Measurements from ENCODE around the gene STAC2. TPM values are rescaled to one million over a fixed set of nuclear protein-coding genes. Genes with fewer than 3 reads are reported as not detected.

Gene STAC2
- total and polyA plus RNA-seq, 5 donors = 2.5 to 6.9 (median 3.6) TPM

- DNase-seq (no peak), ATAC-seq (no peak)
- H3K4me3 ChIP-seq (ENCODE audit: low read length) = no peak overlapping the region
- H3K27ac ChIP-seq (ENCODE audit: low read length) = no peak overlapping the region
- H3K27me3 ChIP-seq (ENCODE audit: control insufficient read depth, insufficient read depth) = no peaks in the 10 kb centered on the region
- 65% methylated on average over 7 of the region's 7 CpGs for WGBS
- intact Hi-C loops (cut with DNase I) = loop anchor here in 2 of 4 donors (5.0 to 10.0 kb wide), 2 partner anchors 34 to 47 kb away; no protein-coding TSS in a partner anchor
- peaks cover 4% of the 10 kb centered on the region for H3K4me1 ChIP-seq (ENCODE audit: control insufficient read depth, insufficient read depth, low read length)
- H3K9me3 ChIP-seq (ENCODE audit: control insufficient read depth, low read length) = no peaks in the 10 kb centered on the region
These were observed 17.6 kb downstream of the STAC2 start for GRCh38 chr17:39208136-39208535.

DNA sequence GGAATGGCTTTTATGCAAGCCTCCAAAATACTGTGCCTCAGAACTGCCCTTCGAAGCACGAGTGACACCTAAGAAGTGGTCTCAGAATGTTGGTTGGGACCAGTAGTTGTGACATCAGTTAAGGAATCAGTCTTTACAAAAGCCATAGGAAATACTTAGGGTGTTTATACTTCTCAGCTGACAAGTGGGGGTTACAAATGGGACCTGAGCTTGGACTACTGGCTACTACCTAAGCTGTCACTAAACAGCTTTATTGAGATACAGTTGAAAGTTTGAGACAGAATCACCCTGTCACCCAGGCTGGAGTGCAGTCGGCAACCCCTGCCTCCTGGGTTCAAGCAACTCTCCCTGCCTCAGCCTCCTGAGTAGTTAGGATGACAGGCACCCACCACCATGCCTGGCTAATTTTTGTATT is 20.6 kb downstream of the STAC2 start:
- no peaks in the 10 kb centered on the region for H3K27me3 ChIP-seq (ENCODE audit: control insufficient read depth, insufficient read depth)
- H3K27ac ChIP-seq (ENCODE audit: low read length) = no peak overlapping the region
- intact Hi-C loops (cut with DNase I) = loop anchor here in 2 of 4 donors (5.0 to 10.0 kb wide), 2 partner anchors 37 to 50 kb away; no protein-coding TSS in a partner anchor
- peaks cover 7% of the 10 kb centered on the region for H3K4me1 ChIP-seq (ENCODE audit: control insufficient read depth, insufficient read depth, low read length)
- ATAC-seq (no peak), DNase-seq (no peak)
- no peaks in the 10 kb centered on the region for H3K9me3 ChIP-seq (ENCODE audit: control insufficient read depth, low read length)
- WGBS = 80% methylated on average over 3 of the region's 3 CpGs
- H3K4me3 ChIP-seq (ENCODE audit: low read length) = no peak overlapping the region

DNA sequence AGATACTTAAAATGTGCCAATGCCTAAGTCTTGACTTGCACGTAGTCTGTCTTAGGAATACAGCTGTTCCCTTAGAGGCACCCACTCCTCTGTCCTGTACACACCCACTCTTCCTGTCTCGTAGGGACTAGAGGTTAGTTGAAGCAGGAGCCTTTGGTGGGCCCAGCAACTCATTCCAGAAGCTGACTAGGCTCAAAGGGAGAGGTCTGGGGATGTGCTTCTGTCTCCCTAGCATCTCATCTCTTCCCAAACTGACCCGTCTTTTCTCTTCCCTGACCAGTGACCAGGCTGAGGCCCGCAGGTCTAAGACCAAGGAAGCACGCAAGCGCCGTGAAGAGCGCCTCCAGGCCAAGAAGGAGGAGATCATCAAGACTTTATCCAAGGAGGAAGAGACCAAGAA is 21.5 kb downstream of the STAC2 start:
- DNase-seq = no peak
- H3K9me3 ChIP-seq (ENCODE audit: control insufficient read depth, low read length) = no peaks in the 10 kb centered on the region
- ATAC-seq = no peak
- 83% methylated on average over 8 of the region's 8 CpGs for WGBS
- H3K27me3 ChIP-seq (ENCODE audit: control insufficient read depth, insufficient read depth) = no peaks in the 10 kb centered on the region
- intact Hi-C loops (cut with DNase I) = loop anchor here in 1 of 4 donors (10.0 kb wide), 1 partner anchor 51 kb away; no protein-coding TSS in a partner anchor
- peaks cover 4% of the 10 kb centered on the region for H3K4me1 ChIP-seq (ENCODE audit: control insufficient read depth, insufficient read depth, low read length)
- H3K27ac ChIP-seq (ENCODE audit: low read length) = no peak overlapping the region
- no peak overlapping the region for H3K4me3 ChIP-seq (ENCODE audit: low read length)

DNA sequence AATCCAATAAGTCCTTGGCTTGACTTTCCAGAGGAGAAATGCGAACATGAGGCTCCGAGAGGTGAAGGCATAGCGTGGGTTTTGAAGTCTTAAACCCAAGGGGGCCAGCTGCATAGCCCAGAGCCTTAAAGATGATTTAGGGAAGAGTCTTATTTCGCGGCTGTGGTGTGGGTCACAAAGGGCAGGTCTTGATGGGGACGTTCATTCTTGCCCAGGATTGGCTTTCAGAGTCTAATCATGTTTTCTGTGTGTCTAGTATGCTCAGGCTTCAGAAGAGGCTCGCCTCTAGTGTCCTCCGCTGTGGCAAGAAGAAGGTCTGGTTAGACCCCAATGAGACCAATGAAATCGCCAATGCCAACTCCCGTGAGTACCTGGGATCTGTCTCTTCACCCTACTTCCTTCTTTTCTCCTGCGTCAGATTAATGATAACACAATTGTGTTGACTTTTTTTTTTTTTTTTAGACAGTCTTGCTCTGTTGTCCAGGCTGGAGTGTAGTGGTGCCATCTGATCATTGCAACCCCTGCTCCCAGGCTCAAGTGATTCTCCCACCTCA is 24.7 kb downstream of the STAC2 start:
- intact Hi-C loops (cut with DNase I) = loop anchor here in 1 of 4 donors (10.0 kb wide), 1 partner anchor 54 kb away; no protein-coding TSS in a partner anchor
- 44% methylated on average over 11 of the region's 11 CpGs for WGBS
- Histone ChIP-seq H3K9me3 (ENCODE audit: control insufficient read depth, low read length) (no peaks in the 10 kb centered on the region), H3K4me3 (ENCODE audit: low read length) (peak overlapping the region; percentile 96), H3K27me3 (ENCODE audit: control insufficient read depth, insufficient read depth) (no peaks in the 10 kb centered on the region), H3K27ac (ENCODE audit: low read length) (no peak overlapping the region), H3K4me1 (ENCODE audit: control insufficient read depth, insufficient read depth, low read length) (peaks cover 3% of the 10 kb centered on the region)
- no peak for ATAC-seq
- no peak for DNase-seq

- Histone ChIP-seq H3K27ac (ENCODE audit: low read length) (peak within 1 kb of the TSS; percentile 87), H3K9me3 (ENCODE audit: control insufficient read depth, low read length) (no peaks in the 10 kb centered on the region), H3K27me3 (ENCODE audit: control insufficient read depth, insufficient read depth) (no peaks in the 10 kb centered on the region), H3K4me1 (ENCODE audit: control insufficient read depth, insufficient read depth, low read length) (peaks cover 3% of the 10 kb centered on the region), H3K4me3 (ENCODE audit: low read length) (peak within 1 kb of the TSS; percentile 96)
- DNase-seq = peak; percentile 78 to 91 (median 91)
- ATAC-seq = peak; percentile 75
- intact Hi-C loops (cut with DNase I) = loop anchor here in 1 of 4 donors (10.0 kb wide), 1 partner anchor 55 kb away; no protein-coding TSS in a partner anchor
- under 1% methylated on average over 52 of the region's 52 CpGs for WGBS
These were observed 25.5 kb downstream of the STAC2 start, which contains the start of gene RPL19 for GRCh38 chr17:39200070-39200879. RPL19 (plus strand) TSS chr17:39200283; CDS start chr17:39200345, 62 bp downstream.

DNA sequence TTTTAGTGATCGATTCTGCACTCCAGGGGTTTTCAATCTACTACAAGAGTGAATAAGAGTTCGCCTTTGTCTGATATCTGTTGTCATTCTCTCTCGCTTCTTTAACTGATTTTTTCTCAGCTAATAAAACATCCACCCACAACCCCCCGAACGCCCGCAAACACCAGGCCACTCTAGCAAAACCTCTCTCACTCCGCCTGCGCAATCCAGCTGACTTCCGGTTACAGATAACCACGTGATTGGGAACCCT is 26.0 kb downstream of the STAC2 start:
- H3K4me1 ChIP-seq (ENCODE audit: control insufficient read depth, insufficient read depth, low read length) = peaks cover 3% of the 10 kb centered on the region

DNA sequence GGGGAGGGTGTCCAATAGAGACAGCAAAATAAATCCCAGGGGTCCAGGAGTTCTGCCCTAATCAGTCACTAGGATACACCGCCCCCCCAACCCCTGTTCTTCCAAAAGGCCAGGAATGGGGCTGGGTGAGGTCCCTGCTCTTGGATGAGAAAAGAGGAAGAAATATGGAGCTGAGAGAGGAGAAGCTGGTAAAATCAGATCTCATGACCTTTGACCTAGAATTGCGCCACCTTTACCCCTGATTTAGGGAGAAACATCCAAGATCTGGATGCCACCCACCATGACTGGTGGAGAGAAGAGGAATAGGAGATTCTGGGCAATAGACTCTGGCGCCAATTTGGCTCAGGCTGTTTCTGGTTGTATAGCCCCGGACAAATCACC is 27.6 kb downstream of the STAC2 start:
- WGBS = 78% methylated on average over 4 of the region's 4 CpGs
- H3K9me3 ChIP-seq (ENCODE audit: control insufficient read depth, low read length) = no peaks in the 10 kb centered on the region
- intact Hi-C loops (cut with DNase I) = no loop called here
- ATAC-seq = no peak
- no peak overlapping the region for H3K4me3 ChIP-seq (ENCODE audit: low read length)
- H3K27ac ChIP-seq (ENCODE audit: low read length) = no peak overlapping the region
- peaks cover 3% of the 10 kb centered on the region for H3K4me1 ChIP-seq (ENCODE audit: control insufficient read depth, insufficient read depth, low read length)
- H3K27me3 ChIP-seq (ENCODE audit: control insufficient read depth, insufficient read depth) = no peaks in the 10 kb centered on the region
- peak in 1 of 3 donors; percentile 62 for DNase-seq

More for the DNA sequence above, 26.0 kb downstream of the STAC2 start:
- DNase-seq (peak; percentile 91 to 95 (median 92)), ATAC-seq (peak; percentile 78 to 80)
- under 1% methylated on average over 10 of the region's 10 CpGs for WGBS
- Histone ChIP-seq H3K27ac (ENCODE audit: low read length) (peak overlapping the region; percentile 66), H3K27me3 (ENCODE audit: control insufficient read depth, insufficient read depth) (no peaks in the 10 kb centered on the region), H3K9me3 (ENCODE audit: control insufficient read depth, low read length) (no peaks in the 10 kb centered on the region), H3K4me3 (ENCODE audit: low read length) (peak overlapping the region; percentile 96)
- intact Hi-C loops (cut with DNase I) = loop anchor here in 1 of 4 donors (10.0 kb wide), 1 partner anchor 55 kb away; no protein-coding TSS in a partner anchor

GRCh38 chr17:39197380-39198185 is 28.2 kb downstream of the STAC2 start, which contains the start of gene CACNB1:
CACNB1 (minus strand) TSS chr17:39197669; CDS start chr17:39197495, 174 bp downstream.
- intact Hi-C loops (cut with DNase I) = no loop called here
- WGBS = 1% methylated on average over 55 of the region's 55 CpGs
- Histone ChIP-seq H3K4me1 (ENCODE audit: control insufficient read depth, insufficient read depth, low read length) (peaks cover 3% of the 10 kb centered on the region), H3K27me3 (ENCODE audit: control insufficient read depth, insufficient read depth) (no peaks in the 10 kb centered on the region), H3K9me3 (ENCODE audit: control insufficient read depth, low read length) (no peaks in the 10 kb centered on the region), H3K27ac (ENCODE audit: low read length) (peak within 1 kb of the TSS; percentile 40), H3K4me3 (ENCODE audit: low read length) (peak within 1 kb of the TSS; percentile 66)
- DNase-seq (peak; percentile 84 to 92 (median 90)), ATAC-seq (peak; percentile 74 to 79)

DNA sequence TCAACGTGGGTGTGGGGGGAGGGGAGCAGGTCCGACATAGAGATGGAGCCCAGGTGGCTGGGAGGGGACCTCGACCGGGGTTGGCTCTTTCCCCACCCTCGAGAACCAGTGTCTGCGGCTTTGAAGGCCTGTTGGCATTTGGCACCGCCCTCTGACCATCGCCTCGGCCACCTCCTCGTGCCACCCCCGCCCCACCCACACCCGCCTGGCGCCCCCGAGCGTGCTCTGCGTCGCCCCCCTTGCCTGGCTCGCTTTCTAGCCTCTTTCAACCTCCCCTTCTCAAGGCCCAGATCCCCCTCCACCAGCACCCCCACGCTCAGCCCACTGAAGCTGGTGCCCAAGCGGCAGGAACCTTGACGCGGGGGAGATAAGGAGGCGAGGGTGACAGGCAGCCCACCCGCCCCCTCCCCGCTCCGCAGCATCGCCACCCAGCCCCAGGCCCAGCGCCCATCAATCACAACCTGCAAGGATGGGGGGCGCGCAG is 28.9 kb downstream of the STAC2 start:
- ATAC-seq (peak in 1 of 2 donors; percentile 1), DNase-seq (peak in 2 of 3 donors; percentile 72 to 81)
- no peaks in the 10 kb centered on the region for H3K9me3 ChIP-seq (ENCODE audit: control insufficient read depth, low read length)
- H3K4me3 ChIP-seq (ENCODE audit: low read length) = peak overlapping the region; percentile 66
- H3K27ac ChIP-seq (ENCODE audit: low read length) = peak overlapping the region; percentile 7
- no peaks in the 10 kb centered on the region for H3K27me3 ChIP-seq (ENCODE audit: control insufficient read depth, insufficient read depth)
- intact Hi-C loops (cut with DNase I) = no loop called here
- H3K4me1 ChIP-seq (ENCODE audit: control insufficient read depth, insufficient read depth, low read length) = peaks cover 3% of the 10 kb centered on the region
- WGBS = under 1% methylated on average over 30 of the region's 30 CpGs

DNA sequence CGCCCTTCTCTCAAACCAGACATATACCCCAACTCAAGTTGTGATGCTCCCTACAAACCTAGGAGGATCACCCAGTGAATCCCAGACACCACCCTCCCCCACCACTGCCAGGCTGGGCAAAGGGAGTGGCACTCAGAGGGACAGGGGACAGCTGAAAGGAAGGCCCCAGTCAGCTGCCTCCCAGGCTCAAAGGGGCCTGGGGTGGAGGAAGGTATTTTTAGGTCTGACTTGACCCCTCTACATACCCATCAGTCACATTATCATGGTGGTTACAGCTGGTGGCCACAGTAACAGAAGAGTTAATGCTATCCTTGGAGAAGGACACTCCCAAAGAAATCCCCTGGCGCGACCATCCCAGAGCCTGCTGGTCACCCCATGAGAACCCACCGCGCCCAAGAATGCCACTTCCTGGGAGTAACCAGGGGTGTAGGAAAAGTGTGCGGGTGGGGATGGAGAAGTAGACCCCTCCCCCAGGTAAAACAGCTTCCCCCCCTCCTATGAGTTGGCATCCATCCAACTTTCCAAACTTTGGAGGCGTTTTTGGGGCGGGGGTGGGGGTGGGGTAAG is 29.4 kb downstream of the STAC2 start:
- WGBS = 31% methylated on average over 8 of the region's 8 CpGs
- intact Hi-C loops (cut with DNase I) = no loop called here
- Histone ChIP-seq H3K4me1 (ENCODE audit: control insufficient read depth, insufficient read depth, low read length) (peaks cover 3% of the 10 kb centered on the region), H3K4me3 (ENCODE audit: low read length) (peak overlapping the region; percentile 66), H3K9me3 (ENCODE audit: control insufficient read depth, low read length) (no peaks in the 10 kb centered on the region), H3K27ac (ENCODE audit: low read length) (no peak overlapping the region), H3K27me3 (ENCODE audit: control insufficient read depth, insufficient read depth) (no peaks in the 10 kb centered on the region)
- DNase-seq (peak in 1 of 3 donors; percentile 67), ATAC-seq (no peak)

All from right cardiac atrium (tissue), 5 donors.